GM10248 (cell line): ENCODE measurements around the gene CNNM2.

Experiments
- CTCF ChIA-PET: fragments of 300-600 bp; sonication (Branson Sonifier 250); formaldehyde crosslinking; extraction: SDS; loops from one replicate; lab custom pipeline; 2021; ENCODE audit warnings: antibody characterized with exemption; lab: Yijun Ruan, JAX
- POLR2A ChIA-PET: fragments of 350-650 bp; sonication (Branson Sonifier 250); formaldehyde crosslinking; extraction: SDS; loops from one replicate; lab custom pipeline; 2020; ENCODE audit warnings: antibody characterized with exemption; lab: Yijun Ruan, JAX
- DNase-seq: peaks from one replicate; pipeline ENCODE4 v3.0.0; 2012; ENCODE audit errors: extremely low spot score
- CTCF ChIP-seq: IDR thresholded peaks from 2 replicates; pipeline ENCODE4 v1.5.1; 2012; ENCODE audit warnings: mild to moderate bottlenecking, low read depth; ENCODE audit errors: extremely low read depth, missing control alignments, control extremely low read depth

Gene CNNM2

GRCh38 chr10:103007017-103007416 is 88.9 kb downstream of the CNNM2 start:
- CTCF ChIA-PET: interaction anchor here (1.5 kb wide), 1 partner anchor 10 kb away, joined by 7 read pairs; no protein-coding TSS in a partner anchor
- POLR2A ChIA-PET: no interaction called here
- no peak for DNase-seq
- no peak for TF ChIP-seq CTCF

- ChIA-PET POLR2A (no interaction called here), CTCF (interaction anchor here (1.5 to 1.6 kb wide), 2 partner anchors 9 to 13 kb away, joined by 3 to 4 read pairs; no protein-coding TSS in a partner anchor)
- no peak for TF ChIP-seq CTCF
- DNase-seq: no peak
Measured at GRCh38 chr10:103013416-103013815, 95.3 kb downstream of the CNNM2 start.

GRCh38 chr10:103019425-103019824 is 101.3 kb downstream of the CNNM2 start:
- DNase-seq: no peak
- ChIA-PET POLR2A (no interaction called here), CTCF (no interaction called here)
- no peak for TF ChIP-seq CTCF

GRCh38 chr10:103021150-103021899 is 103.2 kb downstream of the CNNM2 start:
- DNase-seq: no peak
- ChIA-PET CTCF (no interaction called here), POLR2A (no interaction called here)
- TF ChIP-seq CTCF: no peak

- no peak for TF ChIP-seq CTCF
- no peak for DNase-seq
- CTCF ChIA-PET: interaction anchor here (1.4 kb wide), 1 partner anchor 8 kb away, joined by 4 read pairs; no protein-coding TSS in a partner anchor
- POLR2A ChIA-PET: no interaction called here
Measured at GRCh38 chr10:103021900-103022293, 103.8 kb downstream of the CNNM2 start.

GRCh38 chr10:103025696-103026095 is 107.6 kb downstream of the CNNM2 start:
- no peak for DNase-seq
- CTCF ChIA-PET: no interaction called here
- POLR2A ChIA-PET: no interaction called here
- no peak for TF ChIP-seq CTCF

- DNase-seq: no peak
- no peak for TF ChIP-seq CTCF
- ChIA-PET CTCF (no interaction called here), POLR2A (no interaction called here)
Measured at GRCh38 chr10:103038570-103038969, 120.5 kb downstream of the CNNM2 start.
